AG09319 (cell line): ENCODE measurements around the gene MB21D2.

Source experiments
- DNase-seq: peaks from one replicate; pipeline ENCODE4 v3.0.0-alpha.2; 2010; ENCODE audit warnings: low read depth; ENCODE audit errors: extremely low read depth
- TF ChIP-seq, protein P1 (sequence below): IDR thresholded peaks from 2 replicates; pipeline ENCODE4 v1.5.1; 2011; ENCODE audit warnings: low read depth, mild to moderate bottlenecking, inconsistent platforms, low read length, moderate library complexity

Gene MB21D2

DNA sequence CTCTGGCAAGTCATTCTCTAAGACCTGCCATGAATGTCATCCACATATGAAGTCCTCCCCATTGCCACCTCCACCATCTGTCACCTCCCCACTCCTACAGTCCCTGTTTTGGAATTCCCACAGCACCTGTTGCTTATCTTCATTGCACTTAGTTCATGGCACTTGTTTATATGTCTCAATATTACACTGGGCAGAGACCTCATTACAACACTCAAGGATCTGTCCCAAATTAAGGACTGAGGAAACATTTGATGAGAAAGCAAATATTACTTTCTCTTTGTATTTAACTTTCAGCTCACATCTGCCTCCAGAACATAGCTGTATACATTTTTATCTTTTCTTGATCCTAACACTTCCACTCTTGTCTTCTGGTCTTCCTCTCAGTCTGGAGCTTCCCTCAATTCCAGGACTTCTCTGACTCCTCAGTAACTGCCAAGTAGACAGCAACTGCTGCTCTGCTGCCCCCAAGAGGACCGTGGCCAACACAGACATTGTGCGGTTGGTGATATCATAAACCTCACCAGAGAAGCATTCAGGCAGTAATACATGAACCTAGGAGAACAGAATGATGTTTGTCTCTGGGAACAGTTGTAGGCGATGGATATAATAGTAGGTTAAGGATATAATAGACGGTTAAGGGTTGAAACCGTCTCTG, 145.3 kb downstream of the MB21D2 start:
- DNase-seq: no peak
- TF ChIP-seq, protein P1, sequence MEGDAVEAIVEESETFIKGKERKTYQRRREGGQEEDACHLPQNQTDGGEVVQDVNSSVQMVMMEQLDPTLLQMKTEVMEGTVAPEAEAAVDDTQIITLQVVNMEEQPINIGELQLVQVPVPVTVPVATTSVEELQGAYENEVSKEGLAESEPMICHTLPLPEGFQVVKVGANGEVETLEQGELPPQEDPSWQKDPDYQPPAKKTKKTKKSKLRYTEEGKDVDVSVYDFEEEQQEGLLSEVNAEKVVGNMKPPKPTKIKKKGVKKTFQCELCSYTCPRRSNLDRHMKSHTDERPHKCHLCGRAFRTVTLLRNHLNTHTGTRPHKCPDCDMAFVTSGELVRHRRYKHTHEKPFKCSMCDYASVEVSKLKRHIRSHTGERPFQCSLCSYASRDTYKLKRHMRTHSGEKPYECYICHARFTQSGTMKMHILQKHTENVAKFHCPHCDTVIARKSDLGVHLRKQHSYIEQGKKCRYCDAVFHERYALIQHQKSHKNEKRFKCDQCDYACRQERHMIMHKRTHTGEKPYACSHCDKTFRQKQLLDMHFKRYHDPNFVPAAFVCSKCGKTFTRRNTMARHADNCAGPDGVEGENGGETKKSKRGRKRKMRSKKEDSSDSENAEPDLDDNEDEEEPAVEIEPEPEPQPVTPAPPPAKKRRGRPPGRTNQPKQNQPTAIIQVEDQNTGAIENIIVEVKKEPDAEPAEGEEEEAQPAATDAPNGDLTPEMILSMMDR: no peak; the same call in 1 of the 2 replicates

DNA sequence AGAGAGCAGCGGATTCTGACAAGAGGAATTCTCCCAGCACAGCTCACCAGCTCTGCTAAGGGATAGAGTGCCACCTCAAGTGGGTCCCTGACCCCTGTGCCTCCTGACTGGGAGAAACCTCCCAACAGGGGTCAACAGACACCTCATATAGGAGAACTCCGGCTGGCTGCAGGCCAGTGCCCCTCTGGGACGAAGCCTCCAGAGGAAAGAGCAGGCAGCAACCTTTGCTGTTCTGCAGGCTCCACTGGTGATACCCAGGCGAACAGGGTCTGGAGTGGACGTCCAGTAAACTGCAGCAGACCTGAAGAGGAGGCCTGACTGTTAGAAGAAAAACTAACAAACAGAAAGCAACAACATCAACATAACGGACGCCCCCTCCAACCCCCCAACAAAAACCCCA, 159.0 kb downstream of the MB21D2 start:
- TF ChIP-seq, protein P1: no peak

DNA sequence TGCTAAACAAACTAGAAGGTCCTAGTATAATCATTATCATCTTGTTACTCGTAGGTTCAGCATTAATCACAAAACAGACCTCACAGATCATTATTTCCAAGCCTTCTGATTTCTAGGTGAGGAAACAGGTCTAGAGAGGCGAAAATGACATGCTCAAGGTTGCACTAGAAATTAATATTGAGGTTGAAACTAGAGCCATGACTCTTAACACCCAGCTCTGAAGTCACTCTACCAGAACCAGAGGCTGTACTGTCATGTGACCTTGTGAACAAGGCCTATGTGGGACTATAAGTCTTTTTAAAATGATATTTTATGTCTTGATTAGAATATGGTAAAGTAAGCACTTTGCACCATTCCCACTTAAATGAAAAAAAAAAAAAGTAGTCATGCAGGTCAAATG, 166.5 kb downstream of the MB21D2 start:
- TF ChIP-seq, protein P1: no peak
- no peak for DNase-seq

More for the DNA sequence above, 159.0 kb downstream of the MB21D2 start:
- DNase-seq: no peak

DNA sequence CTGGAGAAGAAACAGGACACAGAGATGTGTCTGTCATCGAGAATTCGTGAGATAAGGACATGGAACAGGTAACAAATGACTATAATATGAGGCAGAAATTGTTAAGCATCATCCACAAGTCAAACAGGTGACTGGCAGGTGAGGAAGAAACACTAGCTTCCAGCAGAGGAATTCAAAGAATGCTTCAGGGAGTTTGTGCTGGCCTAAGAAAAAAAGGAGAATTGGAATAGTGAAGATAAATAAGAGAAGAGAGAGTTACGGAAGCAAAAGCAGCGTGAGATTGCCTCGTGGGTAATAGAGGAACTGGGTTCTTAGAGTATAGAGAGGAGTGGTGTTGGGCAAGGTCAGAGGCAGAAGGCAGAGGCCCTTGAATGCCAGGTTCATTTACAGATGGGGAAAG, 167.5 kb downstream of the MB21D2 start:
- no peak for DNase-seq
- TF ChIP-seq, protein P1: no peak

DNA sequence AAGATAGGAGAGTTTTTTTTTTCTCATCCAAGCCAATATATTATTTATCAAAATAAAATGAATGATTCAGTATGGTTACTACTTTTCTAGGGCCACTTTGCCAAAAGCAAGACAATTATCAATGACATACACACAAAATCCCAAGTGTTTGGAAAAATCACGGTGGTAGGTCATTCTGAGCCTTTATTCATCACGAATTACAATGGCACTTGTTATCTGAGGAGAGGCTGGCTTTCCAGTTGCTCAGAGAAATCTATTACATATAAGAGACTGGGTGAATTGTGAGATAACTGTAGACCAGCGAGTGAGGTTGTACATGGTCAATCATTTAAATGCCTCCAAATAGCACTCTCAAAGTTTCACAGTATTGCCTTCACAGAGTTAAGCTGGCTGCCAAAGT, 169.9 kb downstream of the MB21D2 start:
- TF ChIP-seq, protein P1: no peak
- DNase-seq: no peak

DNA sequence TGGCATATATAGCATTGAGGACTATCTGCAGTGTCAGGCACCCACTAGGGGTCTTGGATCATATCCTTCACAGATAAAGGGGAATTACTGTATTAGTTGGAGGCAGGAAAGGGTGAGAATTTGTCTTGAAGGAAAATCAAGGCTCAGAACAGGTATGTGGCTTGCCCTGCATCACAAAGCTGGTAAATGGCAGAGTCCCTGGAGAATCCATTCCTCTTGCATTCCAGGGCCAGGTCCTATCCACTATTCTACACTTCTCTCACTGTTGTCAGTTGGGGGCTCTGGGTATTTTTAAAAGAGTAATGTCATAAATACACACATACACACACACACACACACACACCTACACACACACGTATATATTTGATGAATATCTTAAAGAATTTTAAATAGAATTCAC, 170.5 kb downstream of the MB21D2 start:
- TF ChIP-seq, protein P1: no peak
- no peak for DNase-seq
